Lung (tissue), 12 donors: ENCODE results near the gene ADCY3. TPM values are rescaled to one million over a fixed set of nuclear protein-coding genes. Genes with fewer than 3 reads are reported as not detected.

ENCODE experiments used
- ATAC-seq: fragments of 200-7000 bp; cut with Tn5 transposase; one replicate; pipeline ENCODE4 v1.9.1; 2020; ENCODE audit warnings: moderate number of reproducible peaks; ENCODE audit not compliant: insufficient read depth, low FRiP score
- DNase-seq, 3 donors: peaks; one replicate each; pipeline ENCODE4 v3.0.0-alpha.2; 2013 to 2017
- H3K27ac ChIP-seq, 2 donors: one replicate each; pipeline ENCODE4 v1.5.1; 2013; ENCODE audit warnings: mild to moderate bottlenecking in 2 of 2, moderate library complexity in 2 of 2, control low read depth in 1 of 2, inconsistent platforms in 1 of 2, low read depth in 1 of 2, low read length in 1 of 2
- H3K27me3 ChIP-seq, 3 donors: one replicate each; pipeline ENCODE4 v1.5.1; 2013; ENCODE audit warnings: low read length in 2 of 3; ENCODE audit not compliant: control insufficient read depth in 3 of 3, insufficient read depth in 3 of 3
- H3K36me3 ChIP-seq, 4 donors: one replicate each; pipeline ENCODE4 v1.5.1; 2013; ENCODE audit warnings: low read length in 4 of 4, mild to moderate bottlenecking in 1 of 4, moderate library complexity in 1 of 4; ENCODE audit not compliant: control insufficient read depth in 4 of 4, insufficient read depth in 4 of 4
- H3K4me1 ChIP-seq, 5 donors: one replicate each; pipeline ENCODE4 v1.5.1; 2013; ENCODE audit warnings: low read length in 5 of 5, mild to moderate bottlenecking in 2 of 5, moderate library complexity in 1 of 5; ENCODE audit not compliant: control insufficient read depth in 5 of 5, insufficient read depth in 5 of 5
- H3K4me3 ChIP-seq: one replicate; pipeline ENCODE4 v1.5.1; 2013; ENCODE audit warnings: mild to moderate bottlenecking, control low read depth, moderate library complexity
- H3K9ac ChIP-seq, 2 donors: one replicate each; pipeline ENCODE4 v1.5.1; 2013; ENCODE audit warnings: low read length in 2 of 2, control low read depth in 1 of 2; ENCODE audit not compliant: insufficient read depth in 1 of 2
- H3K9me3 ChIP-seq, 4 donors: one replicate each; pipeline ENCODE4 v1.5.1; 2013; ENCODE audit warnings: low read length in 3 of 4, mild to moderate bottlenecking in 1 of 4, moderate library complexity in 1 of 4; ENCODE audit not compliant: control insufficient read depth in 4 of 4, insufficient read depth in 3 of 4
- CTCF ChIP-seq: IDR thresholded peaks from 2 replicates; pipeline ENCODE4 v1.5.1; 2012; ENCODE audit warnings: mild to moderate bottlenecking; ENCODE audit errors: control extremely low read depth, extremely low read depth
- WGBS, 2 donors: extraction: QIAGEN DNeasy Blood & Tissue Kit; methylation state at CpG; one replicate each; pipeline ENCODE4 v1.1.7; 2013; 5-methylcytosine and 5-hydroxymethylcytosine counted together
- polyA plus RNA-seq, 2 donors: library from polyadenylated mRNA; stranded (reverse); fragments of 200-250 nt; gene quantifications; one replicate each; pipeline ENCODE4 v1.2.1, GENCODE V29; 2013
- total RNA-seq, 2 donors: library from RNA; depleted of rRNA in 1 of 2; stranded (reverse); fragments of >200 nt in 1 of 2; gene quantifications; one replicate each; pipeline ENCODE4 v1.2.1, GENCODE V29; 2014 to 2021
- donor health status: control.
- donor health status: control.
- donor health status: Bipolar disorder and iron deficiency.
- donor health status: healthy.
- donor health status: DM: yes; HTN: yes; CAD: no.

Gene ADCY3
- total and polyA plus RNA-seq, 4 donors, result 27.9 to 74.8 (median 45.8) TPM

- ATAC-seq (no peak), DNase-seq (no peak)
- peaks cover 0 to 46% (median 8%) of the 10 kb centered on the region in 5 donors for H3K4me1 ChIP-seq
- WGBS, 2 donors, result 49 to 63% methylated on average over 7 of the region's 7 CpGs
- H3K9ac ChIP-seq, result no peak overlapping the region
- no peak overlapping the region for H3K27ac ChIP-seq
- peaks cover 0 to 18% (median 2%) of the 10 kb centered on the region in 4 donors for H3K36me3 ChIP-seq
- H3K4me3 ChIP-seq, result no peak overlapping the region
- H3K27me3 ChIP-seq, result no peaks in the 10 kb centered on the region
- no peaks in the 10 kb centered on the region for H3K9me3 ChIP-seq
- no peak for TF ChIP-seq CTCF
Observed at GRCh38 chr2:24917086-24917485, 3.0 kb downstream of the ADCY3 start.

GRCh38 chr2:24915796-24916195 lies 4.2 kb downstream of the ADCY3 start:
- peaks cover 0 to 46% (median 8%) of the 10 kb centered on the region in 5 donors for H3K4me1 ChIP-seq
- WGBS, 2 donors, result 88 to 97% methylated on average over 4 of the region's 4 CpGs
- no peak overlapping the region for H3K4me3 ChIP-seq
- no peak for DNase-seq
- no peaks in the 10 kb centered on the region for H3K9me3 ChIP-seq
- no peaks in the 10 kb centered on the region for H3K27me3 ChIP-seq
- H3K9ac ChIP-seq, result no peak overlapping the region
- H3K27ac ChIP-seq, result no peak overlapping the region
- peaks cover 0 to 18% (median 2%) of the 10 kb centered on the region in 4 donors for H3K36me3 ChIP-seq
- TF ChIP-seq CTCF, result no peak
- ATAC-seq, result no peak

- WGBS, 2 donors, result 89 to 92% methylated on average over 8 of the region's 8 CpGs
- peaks cover 0 to 1% (median 0%) of the 10 kb centered on the region in 4 donors for H3K9me3 ChIP-seq
Observed at GRCh38 chr2:24915175-24915574, 4.9 kb downstream of the ADCY3 start.

More at GRCh38 chr2:24915175-24915574, 4.9 kb downstream of the ADCY3 start:
- TF ChIP-seq CTCF, result no peak
- Histone ChIP-seq H3K27me3 (no peaks in the 10 kb centered on the region), H3K4me3 (no peak overlapping the region), H3K36me3 (peaks cover 0 to 21% (median 2%) of the 10 kb centered on the region in 4 donors), H3K27ac (no peak overlapping the region), H3K4me1 (peaks cover 0 to 46% (median 8%) of the 10 kb centered on the region in 5 donors), H3K9ac (no peak overlapping the region)
- DNase-seq (no peak), ATAC-seq (no peak)
